HG03571 (cell line): ENCODE data around the gene CIP2A.
"Not testable (repeated sequence)": the region's sequence is repeated elsewhere in the genome, so short reads cannot be mapped to it uniquely, and the experiment has no call there.

Experiments used
- ATAC-seq: cut with Tn5 transposase; IDR thresholded peaks from one replicate; pipeline ENCODE4 v1.9.1; 2021; ENCODE audit not compliant: unreplicated experiment

Gene CIP2A

DNA sequence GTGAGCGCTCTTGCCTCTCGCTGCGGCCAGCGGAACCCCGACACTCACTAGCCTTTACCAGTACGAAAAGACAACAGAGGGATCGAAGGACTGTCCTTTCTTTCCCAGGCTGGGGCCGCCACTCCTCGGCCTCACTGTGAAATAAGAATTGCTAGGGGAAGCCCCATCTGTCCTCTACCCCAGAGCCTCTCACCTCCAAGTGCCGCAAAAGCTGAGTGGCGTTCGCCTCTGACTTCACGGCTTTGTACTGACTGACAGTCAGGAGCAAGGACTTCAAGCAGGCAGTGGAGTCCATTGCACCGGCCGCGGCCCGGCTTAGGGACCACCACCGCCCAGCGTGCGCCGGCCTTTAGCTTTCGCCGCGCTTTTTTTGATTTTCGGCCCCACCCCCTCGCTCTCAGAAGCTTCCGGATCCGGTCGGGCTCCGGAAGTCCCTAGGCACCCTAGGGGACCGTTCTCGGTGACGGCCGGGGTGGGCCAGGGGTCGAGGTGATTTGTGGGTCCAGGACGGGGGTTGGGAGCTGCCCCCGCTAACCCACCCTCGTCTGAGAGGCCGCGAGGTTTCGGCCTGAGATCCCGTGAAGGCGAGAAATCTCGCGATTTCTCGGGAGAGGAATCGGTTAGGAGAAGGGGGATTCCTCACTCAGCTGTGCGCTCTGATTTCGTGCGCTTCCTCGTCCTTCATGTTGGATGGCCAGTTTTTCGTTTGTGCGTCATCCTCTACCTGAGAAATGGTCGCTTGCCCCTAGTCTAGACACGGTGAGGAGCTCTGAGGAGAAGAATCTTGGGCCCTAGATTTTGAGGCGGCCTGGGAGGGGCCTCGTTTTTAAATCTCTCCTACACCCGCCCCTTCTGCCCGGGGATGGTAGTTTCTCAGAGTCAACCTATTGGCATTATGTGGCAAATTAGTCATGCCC, at the start of gene CIP2A, which contains the start of gene DZIP3:
Gene CIP2A, minus strand, starts transcription at position 358 of the 917 bp plus-strand sequence. Its CDS starts 63 bp downstream, at position 295.
Gene DZIP3, plus strand, starts transcription at position 642 of the 917 bp plus-strand sequence. CDS start 15,685 bp downstream, outside the sequence.
- ATAC-seq: peak; percentile 96

GRCh38 chr3:108629974-108630373, 40.7 kb upstream of the CIP2A start:
- no peak for ATAC-seq

DNA sequence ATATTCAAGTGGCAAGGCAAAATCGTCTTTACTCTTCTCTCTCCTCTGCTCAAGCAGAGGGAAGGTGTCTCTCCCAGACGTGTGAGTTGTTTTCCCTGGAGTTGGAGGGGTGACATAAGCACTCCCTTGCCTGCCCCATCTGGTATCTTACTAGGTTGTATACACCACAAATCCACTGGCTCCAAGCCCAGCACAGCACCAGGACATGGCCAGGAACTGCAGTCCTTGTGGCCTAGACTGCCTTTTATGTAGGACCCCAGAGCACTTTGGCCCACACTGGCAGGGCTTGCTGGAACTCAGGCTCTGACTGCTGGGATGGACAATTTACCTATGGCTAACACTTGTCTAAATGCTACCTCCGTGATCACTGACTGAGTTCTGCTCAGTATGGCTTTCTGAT, 34.3 kb upstream of the CIP2A start:
- ATAC-seq: no peak

GRCh38 chr3:108620250-108620649, 31.0 kb upstream of the CIP2A start:
- no peak for ATAC-seq

DNA sequence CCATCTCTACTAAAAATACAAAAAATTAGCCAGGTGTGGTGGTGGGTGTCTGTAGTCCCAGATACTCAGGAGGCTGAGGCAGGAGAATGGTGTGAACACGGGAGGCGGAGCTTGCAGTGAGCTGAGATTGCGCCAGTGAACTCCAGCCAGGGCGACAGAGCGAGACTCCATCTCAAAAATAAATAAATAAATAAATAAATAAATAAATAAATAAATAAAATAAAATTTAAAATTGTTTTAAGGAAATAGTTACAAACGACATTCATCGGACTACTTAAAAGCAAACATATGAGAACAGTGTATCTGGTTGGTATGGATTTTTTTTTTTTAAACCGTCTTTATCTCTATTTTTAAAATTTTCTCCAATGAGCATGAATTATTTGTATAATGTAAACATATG, 26.9 kb upstream of the CIP2A start:
- ATAC-seq: not testable (repeated sequence)

DNA sequence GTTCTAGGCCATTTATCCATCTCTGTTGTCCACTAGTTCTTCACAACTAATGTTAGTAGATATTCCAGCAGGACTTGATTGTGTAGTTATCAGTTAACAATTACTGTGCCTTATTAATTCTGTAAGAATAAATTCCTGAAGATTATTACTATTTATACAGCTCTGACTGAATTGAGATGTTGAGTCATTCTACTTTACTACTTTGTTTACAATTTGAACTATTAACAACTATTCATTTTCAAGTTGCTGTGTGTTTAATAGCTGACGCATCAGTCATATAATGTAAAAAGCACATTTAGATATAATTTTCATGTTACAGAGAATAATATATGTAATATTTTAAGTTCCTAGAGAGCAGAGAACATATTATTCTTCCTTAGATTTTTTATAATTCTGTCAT, 21.4 kb upstream of the CIP2A start:
- no peak for ATAC-seq

DNA sequence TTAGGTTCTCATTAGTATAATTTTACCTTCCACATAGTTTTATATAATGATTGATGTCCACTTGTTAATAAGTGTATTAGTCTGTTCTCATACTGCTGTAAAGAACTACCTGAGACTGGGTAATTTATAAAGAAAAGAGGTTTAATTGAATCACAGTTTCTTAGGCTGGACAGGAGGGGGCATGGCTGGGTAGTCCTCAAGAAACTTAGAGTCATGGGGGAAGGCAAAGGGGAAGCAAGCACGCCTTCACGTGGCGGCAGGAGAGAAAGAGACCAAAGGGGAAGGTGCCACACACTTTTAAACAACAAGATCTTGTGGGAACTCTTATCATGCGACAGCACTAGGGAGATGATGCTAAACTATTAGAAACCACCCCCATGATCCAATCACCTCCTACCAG, 19.5 kb upstream of the CIP2A start:
- no peak for ATAC-seq

GRCh38 chr3:108605491-108605890, 16.3 kb upstream of the CIP2A start:
- ATAC-seq: no peak

- no peak for ATAC-seq
Measured at GRCh38 chr3:108605028-108605427, 15.8 kb upstream of the CIP2A start.

DNA sequence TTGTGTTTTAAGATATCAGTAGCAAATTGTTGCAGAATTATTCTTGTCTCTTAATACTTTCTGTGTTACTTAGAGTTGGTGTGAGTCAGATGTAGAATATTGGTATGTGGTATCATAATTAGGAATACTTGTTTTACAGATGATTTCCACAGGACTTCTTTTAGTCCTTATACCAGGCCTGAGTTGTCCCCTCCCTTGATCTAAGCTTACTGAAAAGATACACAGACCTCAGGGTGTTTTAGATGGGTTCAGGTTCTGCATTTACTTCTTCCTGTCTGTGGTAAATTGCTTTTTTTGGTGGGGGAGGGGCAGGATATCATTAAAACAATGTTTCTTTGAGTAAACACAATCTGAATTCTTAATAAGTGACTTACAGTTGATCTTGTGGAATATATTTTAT, 14.5 kb upstream of the CIP2A start:
- no peak for ATAC-seq

DNA sequence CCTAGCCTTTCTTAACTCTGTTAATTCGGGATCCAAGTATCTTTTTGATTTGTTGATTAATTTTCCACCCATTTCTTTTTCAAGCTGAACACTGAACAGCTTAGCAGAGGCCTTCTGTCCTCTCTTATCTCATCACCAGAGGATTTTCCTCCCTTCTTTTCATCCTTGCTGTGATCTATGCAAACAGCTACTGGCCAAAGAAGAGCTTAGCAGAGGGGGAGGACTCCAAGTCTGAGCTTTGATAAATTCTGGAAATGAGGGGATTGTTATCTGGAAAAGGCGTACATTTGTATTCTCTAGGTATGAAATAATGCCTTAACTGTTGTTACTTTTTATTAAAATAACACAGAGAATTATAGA, 13.7 kb upstream of the CIP2A start:
- ATAC-seq: no peak

- ATAC-seq: no peak
Measured at GRCh38 chr3:108602249-108602934, 13.2 kb upstream of the CIP2A start.

GRCh38 chr3:108599677-108600409, 10.6 kb upstream of the CIP2A start:
- no peak for ATAC-seq

DNA sequence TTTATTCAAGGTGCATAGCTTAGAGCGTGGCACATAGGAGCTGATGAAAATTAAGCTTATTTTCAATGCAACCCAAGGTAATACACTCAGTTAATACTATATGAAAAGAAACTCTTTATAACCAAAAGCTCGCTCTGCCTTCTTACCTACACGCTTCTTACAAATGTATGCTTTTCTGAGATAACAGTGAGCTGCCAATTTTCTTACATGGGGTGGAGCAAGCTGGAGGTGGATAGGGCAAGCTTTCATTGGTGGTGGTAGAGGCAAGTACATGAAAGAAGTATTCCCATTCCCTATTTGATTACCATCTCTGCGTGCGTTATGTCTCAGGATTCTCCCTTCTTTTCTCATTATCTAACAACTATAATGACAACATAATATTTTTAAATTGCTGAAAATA, 9.1 kb upstream of the CIP2A start:
- ATAC-seq: no peak

DNA sequence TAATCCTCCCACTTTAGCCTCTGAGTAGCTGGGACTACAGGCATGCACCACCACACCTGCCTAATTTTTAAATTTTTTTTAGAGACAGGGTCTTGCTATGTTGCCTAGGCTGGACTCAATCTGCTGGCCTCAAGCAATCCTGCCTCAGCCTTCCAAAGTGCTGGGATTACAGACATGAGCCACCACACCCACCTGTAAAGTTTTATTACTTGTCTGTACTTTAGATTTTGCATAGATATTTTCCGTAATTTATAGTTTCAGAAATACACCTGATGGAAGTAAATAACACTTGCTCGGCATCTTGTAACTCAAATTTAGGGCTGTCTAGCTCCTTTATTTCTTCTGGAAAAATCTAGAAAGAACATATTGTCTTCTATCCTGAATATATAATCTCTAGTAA, 6.1 kb upstream of the CIP2A start:
- ATAC-seq: no peak

DNA sequence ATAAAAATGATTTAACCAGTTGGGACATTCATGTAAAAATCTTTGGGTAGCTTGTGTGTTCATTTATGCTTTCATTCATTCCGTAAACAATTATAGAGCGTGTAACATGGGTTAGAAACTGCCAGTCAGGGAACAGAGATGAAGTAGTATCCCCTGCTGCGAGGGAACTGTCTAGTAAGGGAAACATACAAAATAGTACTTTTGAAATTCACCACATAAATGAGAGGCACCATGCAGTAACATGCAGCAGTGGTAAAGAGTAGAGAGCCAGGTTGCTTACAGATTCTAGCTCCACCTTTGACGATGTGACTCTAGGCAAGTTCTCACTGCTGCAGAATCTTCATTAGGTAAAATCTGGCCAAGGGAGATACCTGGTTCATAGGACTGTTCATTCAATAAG, 1.2 kb upstream of the CIP2A start:
- no peak for ATAC-seq

DNA sequence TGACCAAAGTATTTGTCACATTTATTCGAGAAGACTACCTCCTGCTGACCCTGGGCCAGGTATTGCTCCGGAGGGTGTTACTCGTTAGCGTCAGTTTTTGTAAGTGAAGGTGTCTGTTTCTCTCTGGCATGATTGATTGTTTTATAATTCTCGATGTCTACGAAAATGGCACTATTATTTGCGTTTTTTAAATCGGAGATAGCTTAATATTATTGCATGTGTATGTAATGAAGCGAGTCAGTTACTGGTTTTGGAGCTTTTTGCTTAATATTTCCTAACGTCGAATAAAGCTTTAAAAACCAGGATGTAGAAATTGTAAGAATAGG, 723 bp upstream of the CIP2A start:
- ATAC-seq: no peak

- no peak for ATAC-seq
Measured at GRCh38 chr3:108588601-108589000, 637 bp downstream of the CIP2A start.

GRCh38 chr3:108578064-108578463, 11.2 kb downstream of the CIP2A start:
- ATAC-seq: no peak

DNA sequence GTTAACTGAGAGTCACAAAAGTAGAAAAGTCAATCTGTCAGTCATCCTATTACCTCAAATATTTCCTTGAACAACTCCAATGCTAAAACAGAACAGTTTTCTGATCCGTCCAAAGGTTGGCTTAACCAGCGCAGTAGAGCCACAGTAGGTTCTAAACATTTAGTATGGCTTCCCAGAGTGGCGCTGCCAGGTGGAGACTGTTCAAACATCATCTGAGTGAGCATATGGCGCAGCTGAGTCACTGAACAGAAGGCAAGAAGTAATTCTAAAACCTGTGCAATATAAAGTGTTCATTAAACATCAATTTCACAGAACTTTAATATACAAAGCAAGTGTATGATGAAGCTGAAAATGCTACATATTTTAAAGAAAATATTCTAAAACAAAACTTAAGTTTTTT, 19.9 kb downstream of the CIP2A start:
- no peak for ATAC-seq

- ATAC-seq: no peak
Measured at GRCh38 chr3:108566599-108566998, 22.6 kb downstream of the CIP2A start.

GRCh38 chr3:108565506-108565905, 23.7 kb downstream of the CIP2A start:
- no peak for ATAC-seq
